BE2C (cell line): Measurements from ENCODE around the gene WSCD1.

ENCODE experiments used
- DNase-seq: peaks from one replicate; pipeline ENCODE4 v3.0.0-alpha.2; 2020
- H3K27me3 ChIP-seq: fragments of 250-450 bp; sonication (Bioruptor Pico); 2 replicates; pipeline ENCODE4 v1.5.1; 2020; ENCODE audit warnings: mild to moderate bottlenecking
- H3K36me3 ChIP-seq: fragments of 250-450 bp; sonication (Bioruptor Pico); 2 replicates; pipeline ENCODE4 v1.5.1; 2020; ENCODE audit warnings: mild to moderate bottlenecking
- H3K4me1 ChIP-seq: fragments of 250-450 bp; sonication (Bioruptor Pico); 2 replicates; pipeline ENCODE4 v1.5.1; 2020
- H3K4me3 ChIP-seq: 2 replicates; pipeline ENCODE4 v1.5.1; 2011; ENCODE audit warnings: low read depth, low read length
- H3K9me3 ChIP-seq: fragments of 250-450 bp; sonication (Bioruptor Pico); 2 replicates; pipeline ENCODE4 v1.5.1; 2020
- CTCF ChIP-seq: IDR thresholded peaks from 2 replicates; pipeline ENCODE4 v1.5.1; 2012; ENCODE audit warnings: mild to moderate bottlenecking, low read depth, low read length

Gene WSCD1

DNA sequence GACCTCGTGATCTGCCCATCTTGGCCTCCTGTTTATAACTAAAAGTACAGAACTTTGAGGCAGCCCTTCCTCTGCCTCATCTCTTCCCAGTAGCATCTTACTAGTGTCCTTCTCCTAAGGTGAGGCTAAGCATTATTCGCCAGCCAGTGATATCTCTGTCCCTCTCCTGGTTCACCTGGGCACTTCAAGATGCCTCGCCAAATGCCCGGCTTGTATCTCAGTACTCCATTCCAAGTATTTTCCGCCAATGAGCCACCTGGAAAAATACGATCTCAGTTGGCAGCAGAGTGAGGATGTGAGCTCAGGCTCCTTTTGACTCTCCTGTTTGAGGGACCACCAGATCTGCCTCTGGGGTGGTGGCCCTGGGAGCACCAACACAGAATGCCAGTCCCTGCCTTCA is 25.9 kb upstream of the WSCD1 start:
- TF ChIP-seq CTCF: no peak
- Histone ChIP-seq H3K36me3 (no peaks in the 10 kb centered on the region), H3K27me3 (no peaks in the 10 kb centered on the region), H3K4me3 (no peak overlapping the region), H3K4me1 (no peaks in the 10 kb centered on the region), H3K9me3 (no peaks in the 10 kb centered on the region)
- no peak for DNase-seq

GRCh38 chr17:6045621-6046357 is 24.4 kb upstream of the WSCD1 start:
- no peak for DNase-seq
- TF ChIP-seq CTCF: no peak
- no peaks in the 10 kb centered on the region for H3K9me3 ChIP-seq
- no peaks in the 10 kb centered on the region for H3K36me3 ChIP-seq
- H3K4me1 ChIP-seq: no peaks in the 10 kb centered on the region
- H3K27me3 ChIP-seq: no peaks in the 10 kb centered on the region
- no peak overlapping the region for H3K4me3 ChIP-seq

DNA sequence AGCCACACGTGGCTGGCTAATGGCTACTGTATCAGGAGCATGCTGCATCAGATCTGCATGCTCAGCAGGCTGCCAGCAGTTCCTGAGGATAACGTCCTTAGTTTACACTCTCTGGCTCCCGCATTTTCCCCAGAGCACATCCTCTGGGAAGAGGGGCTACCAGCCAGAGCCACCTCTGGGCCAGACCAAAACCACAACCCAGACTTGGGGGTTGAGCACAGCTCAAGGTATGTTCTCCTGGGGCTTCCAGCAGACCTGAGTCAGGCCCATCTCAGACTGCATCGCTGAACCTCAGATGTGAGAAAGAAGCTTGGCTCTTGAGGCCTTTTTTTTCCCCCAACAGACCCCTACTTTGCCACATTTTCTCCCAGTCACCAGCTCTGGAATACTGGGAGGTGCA is 23.7 kb upstream of the WSCD1 start:
- TF ChIP-seq CTCF: no peak
- DNase-seq: no peak

GRCh38 chr17:6046931-6047330 is 23.2 kb upstream of the WSCD1 start:
- no peak for DNase-seq
- no peaks in the 10 kb centered on the region for H3K36me3 ChIP-seq
- H3K4me3 ChIP-seq: no peak overlapping the region
- no peaks in the 10 kb centered on the region for H3K9me3 ChIP-seq
- no peaks in the 10 kb centered on the region for H3K27me3 ChIP-seq
- H3K4me1 ChIP-seq: no peaks in the 10 kb centered on the region
- no peak for TF ChIP-seq CTCF

More for the DNA sequence above, 23.7 kb upstream of the WSCD1 start:
- Histone ChIP-seq H3K4me1 (no peaks in the 10 kb centered on the region), H3K27me3 (no peaks in the 10 kb centered on the region), H3K4me3 (no peak overlapping the region), H3K9me3 (no peaks in the 10 kb centered on the region), H3K36me3 (no peaks in the 10 kb centered on the region)

- H3K9me3 ChIP-seq: no peaks in the 10 kb centered on the region
- DNase-seq: no peak
- no peak overlapping the region for H3K4me3 ChIP-seq
- H3K36me3 ChIP-seq: no peaks in the 10 kb centered on the region
- no peaks in the 10 kb centered on the region for H3K4me1 ChIP-seq
- no peak for TF ChIP-seq CTCF
- no peaks in the 10 kb centered on the region for H3K27me3 ChIP-seq
Measured at GRCh38 chr17:6047966-6048365, 22.2 kb upstream of the WSCD1 start.

DNA sequence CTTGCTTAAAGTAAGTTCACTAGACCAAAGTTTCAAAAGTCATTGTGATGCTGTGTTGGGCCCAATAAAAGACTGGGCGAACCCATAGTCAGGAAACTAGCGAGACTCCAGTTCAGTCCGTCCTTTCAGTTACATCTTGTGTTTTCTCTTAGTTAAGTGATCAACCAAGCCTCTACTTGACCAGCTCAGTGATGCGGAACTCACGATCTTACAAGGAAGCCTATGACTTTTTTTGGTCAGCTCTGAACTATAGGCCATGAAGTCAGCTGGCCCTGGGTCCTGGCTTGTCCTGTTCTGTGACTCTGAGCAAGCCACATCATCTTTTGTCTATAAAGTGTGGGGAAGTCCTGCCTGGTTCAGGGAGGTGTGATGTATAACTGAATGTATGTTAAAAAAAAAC is 21.7 kb upstream of the WSCD1 start:
- no peak for DNase-seq
- no peaks in the 10 kb centered on the region for H3K4me1 ChIP-seq
- H3K36me3 ChIP-seq: no peaks in the 10 kb centered on the region
- H3K4me3 ChIP-seq: no peak overlapping the region
- TF ChIP-seq CTCF: no peak
- no peaks in the 10 kb centered on the region for H3K9me3 ChIP-seq
- H3K27me3 ChIP-seq: no peaks in the 10 kb centered on the region
